Activated CD4-positive, CD25-positive, alpha-beta regulatory T cell treated with anti-CD3 and anti-CD28 coated beads, Interleukin-2, amount 50 U/mL, for 24 hours (primary cell): ENCODE data around the gene ZNF683.
"Not testable (repeated sequence)": the region's sequence is repeated elsewhere in the genome, so short reads cannot be mapped to it uniquely, and the experiment has no call there.

Experiments
- ATAC-seq, 2 donors: fragments of 150-1000 bp; cut with Tn5 transposase; one replicate each; pipeline ENCODE4 v1.10.0; 2021; ENCODE audit warnings: mild to moderate bottlenecking in 1 of 2, moderate library complexity in 1 of 2

ZNF683 gene

DNA sequence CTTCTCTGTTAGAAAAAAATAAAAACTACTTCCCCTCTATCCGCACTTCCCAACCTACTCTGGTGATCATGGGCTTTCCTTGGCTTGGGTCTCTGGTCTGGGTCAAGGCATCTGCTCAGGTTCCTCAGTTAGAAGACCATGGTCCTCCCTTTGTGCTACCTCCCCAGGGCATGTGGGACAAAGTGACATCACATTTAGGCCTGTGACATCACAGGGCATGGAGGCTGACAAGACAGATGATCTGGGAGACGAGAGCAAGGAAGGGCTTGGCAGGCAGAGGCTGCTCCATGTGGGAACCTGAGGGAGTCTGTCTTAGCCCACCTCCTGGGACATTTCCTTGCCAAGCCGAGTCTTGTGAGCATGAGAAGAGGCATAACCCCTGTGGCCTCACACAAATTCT, at the start of gene ZNF683:
Gene ZNF683, minus strand, starts transcription at position 140 of the 400 bp plus-strand sequence. CDS start 4,179 bp downstream, outside the sequence.
- not testable (repeated sequence) for ATAC-seq

DNA sequence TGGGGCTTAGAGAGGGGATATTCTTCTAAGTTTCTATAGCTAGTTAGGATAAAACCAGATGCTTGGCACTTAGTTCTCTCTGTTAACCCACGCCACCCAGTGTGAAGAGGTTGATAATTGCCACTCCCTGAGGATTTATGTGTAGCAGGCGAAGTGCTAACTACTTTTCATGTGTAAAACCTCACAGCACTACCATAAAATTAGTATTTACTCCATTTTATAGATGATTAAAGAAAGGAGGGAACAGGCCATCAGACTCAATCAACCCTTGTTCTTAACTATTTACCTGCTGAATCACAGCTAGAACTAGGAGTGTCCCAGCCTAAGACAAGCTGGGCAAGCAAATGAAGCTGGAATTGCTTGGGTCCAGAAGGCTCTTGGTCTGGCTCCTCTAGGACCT, 46.9 kb upstream of the ZNF683 start:
- no peak for ATAC-seq

DNA sequence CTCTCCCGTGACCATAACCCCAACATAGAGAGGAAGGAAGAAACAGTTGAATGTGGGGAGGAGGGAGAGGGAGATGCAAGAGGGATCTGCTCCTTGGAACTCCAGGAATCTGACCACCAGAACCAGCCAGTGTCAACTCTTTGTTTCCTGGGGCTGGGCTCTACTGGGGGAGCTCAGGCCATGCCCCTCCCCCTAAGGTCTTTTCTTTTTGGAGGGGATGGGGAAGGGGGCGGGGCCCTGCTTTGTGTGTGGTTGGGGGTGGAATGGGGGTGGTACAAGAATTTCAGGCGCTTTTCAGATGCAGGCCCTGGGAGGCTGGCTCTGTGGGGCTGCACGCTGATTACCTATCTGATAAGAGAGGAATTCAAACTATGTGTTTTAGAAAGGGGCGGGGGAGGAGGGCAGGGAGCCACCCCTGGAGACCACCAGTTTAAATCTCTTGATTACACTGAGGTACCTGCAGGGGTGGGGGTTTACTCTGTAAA, 46.4 kb upstream of the ZNF683 start:
- no peak for ATAC-seq

DNA sequence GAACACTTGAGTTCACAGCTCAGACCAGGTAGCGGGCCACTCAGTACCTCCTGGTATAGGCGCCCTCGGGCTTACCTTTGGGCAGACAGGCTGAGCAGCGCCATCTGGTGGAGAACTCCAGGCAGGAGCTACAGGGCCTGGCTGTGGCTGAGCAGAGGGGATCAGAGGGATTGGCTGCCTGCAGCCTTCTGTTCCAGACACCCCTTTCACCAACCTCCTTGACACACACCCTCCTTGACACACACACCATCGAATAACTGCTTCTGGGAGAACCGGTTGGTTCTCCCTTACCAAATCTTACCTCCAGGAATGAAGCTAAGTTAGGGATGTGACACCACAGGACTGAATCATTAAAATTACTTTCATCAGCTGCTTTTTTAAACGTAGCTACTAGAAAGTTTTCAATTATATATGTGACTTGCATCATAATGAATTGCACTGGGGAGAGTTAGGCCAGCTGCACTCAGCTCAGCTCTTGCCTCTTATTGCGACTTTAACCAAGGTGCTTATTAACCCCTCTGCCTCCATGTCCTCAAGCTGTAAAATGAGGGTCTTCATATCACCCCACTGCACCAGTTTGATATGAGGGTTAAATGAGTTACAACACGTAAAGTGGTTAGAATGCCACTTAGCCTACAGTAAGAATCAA, 44.7 kb upstream of the ZNF683 start:
- ATAC-seq: peak; percentile 99 to 100

DNA sequence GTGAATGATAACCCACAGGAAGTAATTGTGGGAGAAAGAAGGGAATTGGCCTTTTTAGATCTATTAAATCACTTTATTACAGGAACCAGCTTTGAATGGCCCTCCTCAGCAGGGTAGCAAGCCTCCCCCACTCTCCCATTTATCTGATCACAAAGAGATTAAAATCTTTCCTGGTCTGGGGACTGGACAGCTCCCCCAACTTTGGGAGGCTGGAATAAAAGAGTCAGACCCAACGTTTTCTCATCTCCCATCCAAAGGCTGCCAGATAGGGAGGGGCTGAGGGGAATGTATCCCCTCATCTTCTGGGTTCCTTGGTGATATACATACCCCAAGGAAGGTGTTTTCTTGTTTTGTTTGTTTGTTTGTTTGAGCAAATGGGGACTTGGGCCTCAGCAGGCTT, 40.5 kb upstream of the ZNF683 start:
- ATAC-seq: no peak

DNA sequence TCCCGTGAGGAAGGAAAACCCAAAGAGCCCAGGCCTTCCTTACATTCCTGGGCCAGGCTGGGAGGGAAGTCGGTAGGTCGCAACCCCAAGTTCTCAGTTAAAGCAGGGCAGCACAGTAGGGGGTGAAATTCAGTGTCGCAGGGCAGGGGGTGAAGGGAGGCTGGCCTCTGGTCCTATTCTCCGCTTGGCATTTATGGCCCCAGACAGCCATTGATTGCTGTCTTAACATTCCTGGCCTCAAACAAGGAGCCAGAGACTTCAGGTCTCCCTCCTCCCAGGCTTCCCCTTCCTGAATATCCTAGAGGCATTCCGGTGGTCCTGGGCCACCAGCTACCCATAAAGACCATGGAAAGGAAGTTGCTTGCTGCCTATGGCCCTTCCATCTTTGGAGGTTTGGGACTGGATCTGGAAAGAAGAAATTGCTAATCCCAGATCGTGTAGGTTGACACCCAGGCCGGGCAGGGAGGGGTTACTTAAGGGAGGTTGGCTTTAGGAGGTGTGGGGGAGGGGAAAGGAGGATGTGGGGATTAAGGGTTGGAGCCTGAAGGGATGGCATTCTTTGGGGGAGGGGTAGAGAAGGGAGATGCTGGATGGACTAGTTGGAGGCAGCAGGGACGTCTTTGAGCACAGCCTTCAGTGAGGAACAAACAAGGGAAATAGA, 39.8 kb upstream of the ZNF683 start:
- no peak for ATAC-seq

GRCh38 chr1:26411624-26412074, 39.1 kb upstream of the ZNF683 start:
- no peak for ATAC-seq

DNA sequence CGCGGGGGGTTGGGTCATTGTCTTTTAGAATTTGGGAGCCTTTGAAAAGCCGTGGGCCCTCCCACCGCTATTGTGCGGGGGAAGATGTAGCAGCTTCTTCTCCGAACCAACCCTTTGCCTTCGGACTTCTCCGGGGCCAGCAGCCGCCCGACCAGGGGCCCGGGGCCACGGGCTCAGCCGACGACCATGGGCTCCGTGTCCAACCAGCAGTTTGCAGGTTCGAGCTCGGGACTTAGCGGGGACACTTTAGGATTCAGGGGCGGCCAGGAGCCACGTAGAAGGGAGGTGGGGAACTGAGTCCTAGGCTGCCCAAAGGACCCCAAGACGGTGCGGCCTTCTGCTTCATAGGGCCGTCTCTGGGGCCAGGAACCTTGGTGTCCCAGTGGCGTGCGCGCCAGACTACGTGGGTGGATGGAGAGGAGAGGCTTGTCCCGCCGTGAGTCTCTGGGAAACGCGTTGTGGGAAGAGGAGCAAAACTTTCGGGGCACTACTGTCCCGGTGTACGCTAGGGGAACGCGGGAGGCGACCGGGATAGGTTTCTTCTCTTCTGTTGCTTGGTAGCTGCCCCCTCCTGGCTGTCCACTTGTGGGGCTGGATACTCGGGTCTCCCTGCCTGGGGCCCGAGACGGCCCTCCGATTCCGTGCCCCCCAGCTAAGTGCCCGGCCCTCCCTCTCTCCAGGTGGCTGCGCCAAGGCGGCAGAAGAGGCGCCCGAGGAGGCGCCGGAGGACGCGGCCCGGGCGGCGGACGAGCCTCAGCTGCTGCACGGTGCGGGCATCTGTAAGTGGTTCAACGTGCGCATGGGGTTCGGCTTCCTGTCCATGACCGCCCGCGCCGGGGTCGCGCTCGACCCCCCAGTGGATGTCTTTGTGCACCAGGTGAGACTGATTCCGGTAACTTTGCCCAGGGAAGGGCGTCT, 38.4 kb upstream of the ZNF683 start, which contains the start of gene LIN28A:
Gene LIN28A, plus strand, starts transcription at position 112 of the 918 bp plus-strand sequence. Its CDS starts 75 bp downstream, at position 187.
- ATAC-seq: no peak

- ATAC-seq: no peak
These were observed 36.7 kb upstream of the ZNF683 start for GRCh38 chr1:26409191-26409807.

DNA sequence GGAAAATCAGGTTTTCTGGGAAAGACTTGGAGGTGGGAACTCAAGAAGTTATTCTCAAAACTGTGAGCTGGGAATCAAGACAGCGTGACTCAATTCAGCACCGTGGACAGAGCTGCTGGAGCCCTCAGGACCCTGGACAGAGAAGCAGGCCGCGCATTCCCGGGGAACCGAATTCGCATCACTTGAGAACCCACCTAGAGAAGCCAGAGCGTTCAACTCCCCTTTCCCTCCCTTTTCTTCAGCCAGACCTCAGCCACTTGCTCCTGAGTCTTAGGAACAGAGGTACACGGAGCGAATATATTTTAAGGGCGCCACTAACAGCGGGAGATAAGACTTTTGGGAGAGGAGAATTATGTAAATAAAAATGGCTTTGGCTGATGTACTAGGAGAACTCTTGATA, 36.1 kb upstream of the ZNF683 start:
- peak; percentile 69 to 78 for ATAC-seq

GRCh38 chr1:26405281-26405915, 32.8 kb upstream of the ZNF683 start:
- no peak for ATAC-seq

DNA sequence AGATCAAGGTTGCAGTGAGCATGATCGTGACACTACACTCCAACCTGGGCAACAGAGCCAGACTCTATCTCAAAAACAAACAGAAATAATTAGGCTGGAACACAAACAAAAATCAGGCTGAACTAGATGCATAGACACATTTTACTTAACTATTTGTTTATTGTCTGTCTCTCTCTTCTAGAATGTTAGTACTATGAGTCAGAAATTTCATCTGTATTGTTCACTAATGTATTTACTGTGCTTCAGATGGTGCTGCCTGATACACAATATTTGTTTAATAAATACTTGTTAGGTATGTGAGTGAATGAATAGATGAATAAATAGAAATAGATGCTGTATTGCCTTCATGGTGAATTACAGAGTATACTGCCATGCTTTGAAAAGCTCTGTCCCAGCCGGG, 32.1 kb upstream of the ZNF683 start:
- no peak for ATAC-seq

GRCh38 chr1:26403656-26404055, 31.1 kb upstream of the ZNF683 start:
- ATAC-seq: no peak

DNA sequence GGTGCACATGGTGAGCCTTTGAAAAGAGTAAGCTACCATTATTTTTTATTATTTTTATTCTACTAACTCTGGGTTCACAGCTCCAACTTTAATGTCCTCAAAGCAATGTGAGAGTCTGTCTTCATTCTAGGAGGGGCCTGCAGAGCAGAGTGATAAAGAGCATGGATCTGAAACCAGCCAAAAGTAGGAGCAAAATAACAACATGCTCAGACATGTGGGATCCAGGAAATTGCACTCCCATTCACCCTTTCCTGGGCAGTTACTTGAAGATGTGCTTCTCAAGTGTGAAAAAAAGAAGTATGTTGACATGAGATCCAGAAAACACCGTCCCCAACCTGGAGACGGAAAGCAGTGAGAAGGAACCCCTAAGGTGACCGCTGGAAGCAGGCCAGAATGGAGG, 29.3 kb upstream of the ZNF683 start:
- ATAC-seq: no peak

- no peak for ATAC-seq
These were observed 26.5 kb upstream of the ZNF683 start for GRCh38 chr1:26399034-26399433.

DNA sequence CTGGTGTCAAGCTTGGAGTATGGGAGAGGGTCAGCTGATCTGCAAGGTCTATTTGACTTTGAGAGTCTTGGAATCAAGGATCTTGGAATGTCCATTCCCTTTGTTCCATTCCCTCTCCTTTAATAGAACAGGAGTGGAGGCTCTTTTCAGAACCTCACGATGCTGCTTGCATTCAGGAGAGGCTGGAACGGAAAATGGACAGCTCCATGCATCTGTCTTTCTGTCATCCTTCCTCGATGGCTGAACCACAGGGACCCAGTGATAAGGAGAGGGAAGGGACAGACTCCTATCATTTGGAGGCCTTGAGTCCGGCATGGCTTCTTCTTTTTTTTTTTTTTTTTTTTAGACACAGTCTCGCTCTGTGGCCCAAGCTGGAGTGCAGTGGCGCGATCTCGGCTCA, 23.2 kb upstream of the ZNF683 start:
- ATAC-seq: no peak

GRCh38 chr1:26391450-26391849, 18.9 kb upstream of the ZNF683 start:
- ATAC-seq: peak; percentile 35 to 55

DNA sequence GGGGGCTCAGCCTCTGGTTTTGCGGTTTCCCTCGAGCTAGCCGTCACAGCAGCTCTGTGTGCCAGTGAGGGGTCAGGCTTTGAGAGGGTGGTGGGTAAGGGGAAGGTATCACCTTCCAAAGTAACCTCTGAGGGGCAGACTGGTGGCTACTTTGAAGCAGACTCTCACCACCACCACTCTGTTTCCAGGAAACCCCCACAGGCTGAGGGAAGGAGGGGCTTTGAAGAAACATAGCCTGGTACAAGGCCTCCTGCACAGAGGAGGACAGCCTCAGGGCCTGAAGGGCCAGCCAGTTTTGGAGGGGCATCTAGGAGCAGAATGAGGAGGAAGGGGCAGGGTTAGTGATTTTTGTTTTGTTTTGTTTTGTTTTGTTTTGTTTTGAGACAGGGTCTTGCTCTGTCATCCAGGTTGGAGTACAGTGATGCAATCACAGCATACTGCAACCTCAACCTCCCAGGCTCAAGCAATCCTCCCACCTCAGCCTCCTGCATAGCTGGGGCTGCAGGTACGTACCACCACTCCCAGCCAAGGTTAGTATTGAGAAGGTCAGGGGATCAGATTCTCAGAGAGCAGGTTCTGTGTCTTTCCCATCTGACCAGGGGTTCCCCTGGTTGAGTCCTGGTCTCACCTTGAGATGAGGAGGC, 17.2 kb upstream of the ZNF683 start:
- ATAC-seq: no peak

GRCh38 chr1:26388791-26389445, 16.4 kb upstream of the ZNF683 start:
- no peak for ATAC-seq

DNA sequence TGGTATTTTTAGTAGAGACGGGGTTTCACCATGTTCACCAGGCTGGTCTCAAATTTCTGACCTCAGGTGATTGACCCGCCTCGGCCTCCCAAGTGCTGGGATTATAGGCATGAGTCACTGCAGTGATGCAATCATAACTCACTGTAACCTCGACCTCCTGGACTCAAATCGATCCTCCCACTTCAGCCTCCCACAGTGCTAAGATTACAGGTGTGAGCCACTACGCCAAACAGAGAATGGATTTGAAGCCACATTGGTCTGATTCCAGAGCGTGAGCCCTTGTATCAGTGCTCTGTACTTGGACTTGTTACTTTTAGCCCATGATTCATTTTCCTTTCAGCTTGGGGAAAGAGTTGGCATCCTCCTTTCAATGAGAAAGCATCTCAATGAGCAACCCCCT, 14.9 kb upstream of the ZNF683 start:
- no peak for ATAC-seq

- not testable (repeated sequence) for ATAC-seq
These were observed 12.5 kb upstream of the ZNF683 start for GRCh38 chr1:26385063-26385462.
